T-helper 2 cell treated with Interferon-gamma antibody and Interleukin-4, amounts not matched to agents 5 μg/mL and 100 μg/mL, for 36 hours (primary cell): ENCODE measurements around the gene MGAT4B.
A peak's percentile ranks its signal among the peaks of the same experiment; 100 is the strongest.

Source experiments
- DNase-seq: peaks from one replicate; pipeline ENCODE4 v3.0.0; 2021; ENCODE audit warnings: low spot score
- H3K27ac Mint-ChIP-seq: one replicate; pipeline ENCODE4 v1.8.0; 2021; ENCODE audit warnings: mild to moderate bottlenecking, mixed read lengths
- H3K27me3 Mint-ChIP-seq: one replicate; pipeline ENCODE4 v1.8.0; 2021; ENCODE audit warnings: low read depth, mixed read lengths
- H3K36me3 Mint-ChIP-seq: one replicate; pipeline ENCODE4 v1.8.0; 2021; ENCODE audit warnings: low read depth, mixed read lengths
- H3K4me1 Mint-ChIP-seq: one replicate; pipeline ENCODE4 v1.8.0; 2021; ENCODE audit warnings: low read depth, mixed read lengths
- H3K4me3 Mint-ChIP-seq: one replicate; pipeline ENCODE4 v1.8.0; 2022; ENCODE audit warnings: mild to moderate bottlenecking, moderate library complexity, mixed read lengths
- H3K9me3 Mint-ChIP-seq: one replicate; pipeline ENCODE4 v1.8.0; 2021; ENCODE audit warnings: mixed read lengths

Gene MGAT4B

GRCh38 chr5:179755022-179755421, 51.6 kb downstream of the MGAT4B start:
- H3K4me1 Mint-ChIP-seq = peaks cover 33% of the 10 kb centered on the region
- no peak for DNase-seq
- H3K27ac Mint-ChIP-seq = peak overlapping the region; percentile 52
- H3K9me3 Mint-ChIP-seq = no peaks in the 10 kb centered on the region
- H3K4me3 Mint-ChIP-seq = no peak overlapping the region
- H3K27me3 Mint-ChIP-seq = no peaks in the 10 kb centered on the region
- H3K36me3 Mint-ChIP-seq = peaks cover 16% of the 10 kb centered on the region

- no peak for DNase-seq
- no peaks in the 10 kb centered on the region for H3K27me3 Mint-ChIP-seq
- no peaks in the 10 kb centered on the region for H3K9me3 Mint-ChIP-seq
- peaks cover 22% of the 10 kb centered on the region for H3K36me3 Mint-ChIP-seq
- H3K4me3 Mint-ChIP-seq = no peak overlapping the region
- peaks cover 22% of the 10 kb centered on the region for H3K4me1 Mint-ChIP-seq
- H3K27ac Mint-ChIP-seq = no peak overlapping the region
Observed at GRCh38 chr5:179753971-179754370, 52.7 kb downstream of the MGAT4B start.

GRCh38 chr5:179749857-179750508, 56.7 kb downstream of the MGAT4B start:
- no peaks in the 10 kb centered on the region for H3K9me3 Mint-ChIP-seq
- no peak overlapping the region for H3K27ac Mint-ChIP-seq
- DNase-seq = no peak
- no peak overlapping the region for H3K4me3 Mint-ChIP-seq
- no peaks in the 10 kb centered on the region for H3K27me3 Mint-ChIP-seq
- H3K4me1 Mint-ChIP-seq = peaks cover 23% of the 10 kb centered on the region
- H3K36me3 Mint-ChIP-seq = peaks cover 30% of the 10 kb centered on the region

- Mint-ChIP-seq H3K27me3 (no peaks in the 10 kb centered on the region), H3K9me3 (no peaks in the 10 kb centered on the region), H3K4me3 (no peak overlapping the region), H3K27ac (no peak overlapping the region), H3K36me3 (peaks cover 24% of the 10 kb centered on the region), H3K4me1 (peaks cover 7% of the 10 kb centered on the region)
- DNase-seq = no peak
Observed at GRCh38 chr5:179747811-179748210, 58.9 kb downstream of the MGAT4B start.
